NCI-H2171 treated with DMSO at 0.1 percent for 48 hours (cell line): Measurements from ENCODE around the gene COP1.

Experiments used
- DNase-seq: peaks from one replicate; lab custom pipeline; 2025; lab: John Stamatoyannopoulos, UW

Gene COP1

DNA sequence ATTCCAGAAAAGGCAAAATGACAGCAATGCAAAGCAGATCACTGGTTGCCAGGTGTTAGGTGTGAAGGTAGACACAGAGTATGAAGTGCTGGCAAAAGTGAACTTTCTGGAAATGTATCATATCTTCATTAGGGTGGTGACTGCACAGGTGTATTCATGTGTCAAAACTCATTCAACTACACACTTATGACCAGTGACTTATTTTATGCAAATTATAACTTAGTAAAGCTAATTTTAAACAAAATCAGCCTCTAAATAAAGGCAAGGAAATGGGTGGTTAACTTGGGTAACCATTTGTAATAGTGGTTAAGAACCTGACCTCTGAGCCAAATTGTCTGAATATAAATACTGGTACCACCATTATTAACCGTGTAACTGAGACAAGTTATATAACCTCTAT lies 7.4 kb downstream of the COP1 start:
- no peak for DNase-seq

DNA sequence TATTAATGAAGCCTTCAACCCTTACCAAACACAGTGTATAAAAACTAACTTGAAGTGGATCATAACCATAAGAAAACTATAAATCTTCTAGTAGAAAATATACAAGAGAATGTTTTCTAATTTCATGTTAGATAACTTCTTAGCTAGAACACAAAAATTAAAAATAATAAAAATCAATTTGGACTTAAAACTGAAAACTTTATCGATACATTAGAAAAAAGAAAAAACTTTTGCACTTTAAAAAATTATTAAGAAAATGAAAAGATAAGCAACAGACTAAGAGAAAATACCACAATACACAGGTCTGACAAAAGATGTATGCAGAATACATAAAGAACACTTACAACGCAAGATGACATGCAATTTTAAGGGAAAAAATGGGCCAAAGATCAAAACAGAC lies 8.7 kb downstream of the COP1 start:
- no peak for DNase-seq

DNA sequence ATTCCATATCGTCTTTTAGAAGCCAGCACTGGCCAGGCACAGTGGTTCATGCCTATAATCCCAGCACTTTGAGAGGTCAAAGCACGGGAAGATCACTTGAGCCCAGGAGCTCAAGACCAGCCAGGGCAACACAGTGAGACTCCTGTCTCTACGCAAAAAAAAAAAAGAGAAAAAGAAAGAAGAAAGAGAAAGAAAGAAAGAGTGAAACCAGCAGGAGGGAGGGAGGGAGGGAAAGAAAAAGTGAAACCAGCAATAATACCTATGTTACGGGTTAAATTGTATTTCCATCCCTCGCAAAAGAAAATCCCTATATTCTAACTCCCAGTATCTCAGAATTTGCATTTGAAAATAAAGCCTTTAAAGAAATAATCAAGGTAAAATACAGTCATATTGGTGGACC lies 10.4 kb downstream of the COP1 start:
- DNase-seq: no peak

DNA sequence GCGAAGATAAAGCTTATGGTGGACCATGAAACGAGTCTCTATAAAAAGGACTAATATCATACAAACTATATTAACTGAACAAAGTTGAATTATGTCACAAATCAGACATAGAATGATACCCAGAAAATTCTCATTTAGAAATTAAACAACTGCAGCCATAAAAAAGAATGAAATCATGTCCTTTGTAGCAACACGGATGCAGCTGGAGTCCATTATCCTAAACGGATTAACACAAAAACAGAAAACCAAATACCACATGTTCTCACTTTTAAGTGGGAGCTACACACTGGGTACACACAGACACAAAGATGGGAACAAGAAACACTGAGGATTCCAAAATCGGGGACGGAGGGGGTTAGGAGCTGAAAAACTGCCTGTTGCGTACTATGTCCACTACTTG lies 11.5 kb downstream of the COP1 start:
- DNase-seq: no peak

DNA sequence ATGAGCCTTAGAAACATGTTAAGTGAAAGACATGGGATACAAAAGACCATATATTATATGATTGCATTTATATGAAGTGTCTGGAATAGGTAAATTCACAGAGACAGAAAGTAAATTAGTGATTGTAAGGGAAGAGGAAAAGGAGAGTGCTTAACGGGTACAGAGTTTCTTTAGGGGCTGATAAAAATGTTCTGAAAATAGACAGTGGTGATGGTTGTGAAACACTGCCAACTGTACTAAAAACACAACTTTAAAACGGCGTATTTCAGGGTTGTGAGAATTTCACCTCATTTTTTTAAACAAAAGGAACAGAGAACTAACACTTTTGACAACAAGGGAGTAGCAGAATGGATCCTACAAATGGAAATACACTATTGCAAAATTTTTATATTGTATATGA lies 13.4 kb downstream of the COP1 start:
- DNase-seq: no peak

DNA sequence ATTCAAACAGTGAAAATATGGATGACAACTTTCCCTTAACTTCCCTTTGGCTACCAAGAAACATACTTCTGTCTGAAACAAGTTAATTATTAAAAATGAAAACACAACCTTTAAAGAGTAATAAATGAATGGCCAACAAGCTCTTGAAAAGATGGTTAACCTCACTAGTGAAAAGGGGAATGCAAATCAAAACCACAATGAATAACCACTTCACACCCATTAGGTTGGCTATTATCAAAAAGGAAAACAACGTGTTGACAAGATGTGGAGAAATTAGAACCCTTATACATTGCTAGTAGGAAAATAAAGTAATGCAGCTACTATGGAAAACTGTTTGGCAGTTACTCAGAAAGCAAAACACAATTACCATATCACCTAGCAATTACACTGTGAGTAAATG lies 14.1 kb downstream of the COP1 start:
- no peak for DNase-seq

DNA sequence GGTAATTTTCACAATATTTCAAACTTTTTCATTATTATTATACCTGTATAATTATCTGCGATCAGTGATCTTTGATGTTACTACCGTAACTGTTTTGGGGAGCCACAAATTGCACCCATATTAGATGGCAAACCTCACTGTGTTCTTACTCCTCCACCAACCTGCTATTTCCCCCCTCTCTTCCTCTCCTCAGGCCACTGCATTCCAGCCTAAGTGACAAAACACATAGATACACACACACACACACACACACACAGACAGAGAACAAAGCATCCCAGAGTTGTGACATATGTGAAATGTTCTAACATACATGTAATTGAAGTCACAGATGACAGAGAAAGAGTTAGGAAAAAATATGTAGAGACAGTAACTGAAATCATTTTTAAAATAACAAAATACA lies 18.5 kb downstream of the COP1 start:
- no peak for DNase-seq

DNA sequence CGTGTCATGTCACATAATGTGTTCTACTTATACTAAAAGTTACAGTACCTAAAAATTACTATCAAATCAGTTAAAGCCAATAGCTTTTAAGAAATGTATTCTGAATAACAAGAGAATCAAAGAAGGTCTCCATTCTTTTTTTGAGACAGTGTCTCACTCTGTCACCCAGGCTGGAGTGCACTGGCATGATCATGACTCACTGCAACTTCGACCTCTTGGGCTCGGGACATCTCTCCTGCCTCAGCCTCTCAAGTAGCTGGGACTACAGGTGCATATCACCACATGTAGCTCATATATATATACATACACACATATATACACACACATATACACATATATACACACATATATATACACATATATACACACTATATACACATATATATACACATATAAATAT lies 20.1 kb downstream of the COP1 start:
- DNase-seq: no peak

DNA sequence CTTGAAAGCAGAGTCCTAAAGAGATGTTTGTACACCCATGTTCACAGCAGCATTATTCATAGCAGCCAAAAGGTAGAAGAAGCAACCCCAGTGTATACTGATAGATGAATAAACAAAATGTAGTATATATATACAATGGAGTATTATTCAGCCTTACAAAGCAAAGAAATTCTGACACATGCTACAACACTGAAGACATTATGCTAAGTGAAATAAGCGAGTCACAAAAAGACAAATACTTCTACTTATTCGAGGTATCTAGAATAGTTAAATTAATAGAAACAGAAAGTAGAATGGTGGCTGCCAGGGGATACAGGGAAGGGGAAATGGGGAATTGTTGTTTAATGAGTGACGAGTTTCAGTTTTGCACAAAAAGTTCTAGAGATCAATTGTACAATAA lies 23.5 kb downstream of the COP1 start:
- no peak for DNase-seq

DNA sequence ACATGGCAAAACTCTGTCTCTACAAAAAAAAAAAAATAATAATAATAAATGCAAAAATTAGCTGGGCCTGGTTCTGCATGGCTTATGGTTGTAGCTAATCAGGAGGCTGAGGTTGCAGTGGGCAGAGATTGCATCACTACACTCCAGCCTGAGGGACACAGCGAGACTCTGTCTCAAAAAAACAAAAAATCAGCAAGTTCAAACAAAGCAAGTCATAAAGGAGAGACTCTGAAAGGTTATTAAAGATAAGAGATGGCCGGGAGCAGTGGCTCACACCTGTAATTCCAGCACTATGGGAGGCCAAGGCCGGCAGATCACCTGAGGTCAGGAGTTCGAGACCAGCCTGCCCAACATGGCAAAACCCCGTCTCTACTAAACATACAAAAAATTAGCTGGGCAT lies 28.8 kb downstream of the COP1 start:
- no peak for DNase-seq

DNA sequence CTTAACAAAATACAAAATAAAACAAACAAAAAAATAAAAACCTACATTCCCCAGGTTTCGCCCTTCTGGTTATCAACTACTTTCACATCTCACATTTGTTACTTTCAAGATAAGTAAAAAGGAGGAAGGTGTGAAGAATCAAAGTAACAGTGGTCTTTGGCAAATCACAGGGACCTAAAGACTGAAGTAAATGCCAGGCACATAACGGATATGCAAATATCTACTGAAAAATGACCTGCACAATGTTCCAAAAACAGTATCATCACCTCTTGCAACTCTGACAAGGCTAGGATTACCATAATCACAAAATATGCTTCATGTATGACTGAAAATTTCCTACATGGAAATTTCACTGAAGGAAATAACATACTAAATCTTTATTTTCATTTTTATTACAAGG lies 29.3 kb downstream of the COP1 start:
- DNase-seq: no peak

DNA sequence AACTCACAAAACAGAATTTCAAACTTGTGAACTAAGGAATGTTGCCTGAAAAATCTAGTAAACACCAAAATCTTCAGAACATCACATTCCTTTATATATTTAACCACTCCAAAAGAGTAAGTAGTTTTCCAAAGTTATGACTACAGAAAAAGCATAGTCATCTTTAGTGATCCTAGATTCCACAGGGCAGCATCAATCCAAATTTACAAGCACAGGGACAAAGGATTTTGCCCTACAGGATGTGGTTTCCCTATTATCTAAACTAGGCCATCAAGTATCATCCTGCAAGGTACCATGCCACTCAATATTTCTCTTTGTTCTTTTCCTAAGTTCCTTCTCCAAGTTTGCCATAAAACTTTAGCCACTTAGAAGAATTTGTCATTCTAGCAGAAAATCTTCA lies 33.0 kb downstream of the COP1 start:
- no peak for DNase-seq

DNA sequence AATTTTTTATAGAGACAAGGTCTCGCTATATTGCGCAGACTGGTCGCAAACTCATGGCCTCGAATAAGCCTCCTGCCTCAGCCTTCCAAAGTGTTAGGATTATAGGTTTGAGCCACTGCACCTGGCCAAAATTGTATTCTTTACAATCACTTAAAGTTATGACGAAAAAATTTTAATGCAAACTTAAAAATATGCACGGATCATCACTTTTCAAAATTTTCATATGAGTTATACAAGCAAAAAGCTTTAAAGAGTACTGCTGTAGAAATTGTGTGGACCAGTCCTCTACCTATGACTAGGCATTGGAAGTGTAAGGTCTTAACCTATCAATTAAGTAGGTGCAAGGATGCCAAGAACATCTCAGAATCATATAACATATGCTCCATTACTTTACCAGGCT lies 34.9 kb downstream of the COP1 start:
- no peak for DNase-seq

DNA sequence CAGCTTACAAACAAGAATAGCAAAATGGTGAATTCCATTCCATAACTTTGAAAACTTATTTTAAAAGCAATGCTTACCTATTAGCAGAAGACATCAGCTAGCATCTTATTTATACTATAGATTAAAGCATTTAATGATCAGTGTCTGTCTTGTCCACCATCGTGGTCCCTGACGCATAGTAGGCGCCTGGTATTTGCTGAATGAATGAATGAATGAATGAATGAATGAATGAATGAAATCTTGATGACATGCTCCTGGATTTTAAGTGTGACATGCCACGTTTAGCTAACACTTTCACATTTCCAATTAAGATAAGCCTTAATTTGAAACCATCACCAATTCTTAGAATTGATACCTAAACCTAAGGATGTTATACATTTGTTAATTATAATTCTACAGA lies 39.9 kb downstream of the COP1 start:
- no peak for DNase-seq

DNA sequence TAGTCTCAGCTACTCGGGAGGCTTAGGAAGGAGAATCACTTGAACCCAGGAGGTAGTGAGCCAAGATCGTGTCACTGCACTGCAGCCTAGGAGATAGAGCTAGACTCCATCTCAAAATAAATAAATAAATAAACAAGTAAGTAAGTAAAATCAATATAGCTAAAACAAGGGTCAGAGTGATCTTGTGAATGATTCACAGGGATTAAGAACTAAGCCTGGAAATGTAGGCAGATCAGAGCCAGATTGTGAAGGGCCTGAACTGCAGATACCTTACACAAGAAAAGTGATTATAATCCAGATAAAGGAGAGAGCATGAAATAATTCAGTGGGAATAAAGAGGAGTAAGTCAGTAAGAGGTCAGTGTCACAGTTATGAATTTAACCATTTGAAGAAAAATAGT lies 41.5 kb downstream of the COP1 start:
- no peak for DNase-seq

DNA sequence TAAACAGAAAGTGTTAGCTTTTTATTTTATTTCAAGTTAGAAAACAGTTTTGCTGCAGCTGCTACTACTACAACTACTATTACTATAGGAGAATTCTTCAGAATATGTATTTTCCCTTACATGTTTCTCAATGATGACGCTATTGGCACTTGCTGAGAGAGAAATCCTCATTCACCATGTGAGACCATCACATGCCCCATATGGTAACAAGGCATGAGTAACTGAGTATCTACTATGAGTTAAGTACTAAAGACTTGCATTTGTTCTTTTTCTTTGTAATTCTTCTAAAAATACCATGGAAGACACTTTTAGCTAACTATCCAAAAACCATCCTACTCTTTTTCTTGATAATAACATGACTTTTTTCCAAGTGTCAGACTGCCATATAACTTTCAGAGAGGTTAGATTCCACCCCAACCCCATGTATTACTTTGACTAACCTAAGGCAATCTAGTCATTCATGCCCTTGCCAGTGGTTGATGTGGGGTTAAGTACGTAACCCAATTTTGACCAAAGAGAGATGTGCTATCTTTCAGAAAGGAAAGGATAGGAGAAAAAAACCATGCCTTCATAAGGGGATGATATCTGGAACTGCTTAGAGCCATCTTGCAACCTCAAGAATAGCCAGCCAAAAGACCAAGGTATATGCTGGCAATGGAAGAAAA lies 42.9 kb downstream of the COP1 start:
- no peak for DNase-seq

DNA sequence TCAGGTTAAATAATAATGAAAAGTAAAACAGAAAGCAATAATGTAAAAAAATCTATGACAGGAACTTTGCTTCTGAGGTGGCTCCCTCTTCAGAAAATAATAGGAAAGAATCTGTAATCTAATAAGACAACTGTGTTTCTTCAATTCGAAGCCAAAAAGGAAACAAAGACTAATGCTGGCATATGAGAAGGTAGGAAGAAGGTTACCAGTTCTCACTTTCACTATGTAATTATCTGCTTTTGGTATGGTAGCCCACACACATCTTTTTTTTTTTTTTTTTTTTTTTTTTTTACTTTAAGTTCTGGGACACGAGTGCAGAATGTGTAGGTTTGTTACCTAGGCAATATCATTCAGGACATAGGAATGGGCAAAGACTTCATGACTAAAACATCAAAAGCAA lies 47.1 kb downstream of the COP1 start:
- DNase-seq: no peak

DNA sequence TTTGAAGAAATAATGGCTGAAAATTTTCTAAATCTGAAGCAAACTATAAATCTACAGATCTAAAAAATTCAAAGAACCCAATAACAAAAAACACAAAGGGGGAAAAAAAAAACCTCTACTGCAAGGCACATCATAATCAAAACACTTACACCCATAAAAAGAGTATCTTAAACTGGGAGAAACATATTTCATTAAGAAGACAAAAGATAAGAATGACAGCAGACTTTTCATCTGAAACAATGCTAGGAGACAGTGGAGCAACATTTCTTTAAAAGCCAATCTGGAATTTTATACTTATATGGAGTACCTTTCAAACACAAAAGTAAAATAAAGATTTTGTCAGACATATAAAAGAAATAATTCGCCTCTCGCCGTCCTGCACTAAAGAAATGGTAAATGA lies 49.1 kb downstream of the COP1 start:
- DNase-seq: no peak

DNA sequence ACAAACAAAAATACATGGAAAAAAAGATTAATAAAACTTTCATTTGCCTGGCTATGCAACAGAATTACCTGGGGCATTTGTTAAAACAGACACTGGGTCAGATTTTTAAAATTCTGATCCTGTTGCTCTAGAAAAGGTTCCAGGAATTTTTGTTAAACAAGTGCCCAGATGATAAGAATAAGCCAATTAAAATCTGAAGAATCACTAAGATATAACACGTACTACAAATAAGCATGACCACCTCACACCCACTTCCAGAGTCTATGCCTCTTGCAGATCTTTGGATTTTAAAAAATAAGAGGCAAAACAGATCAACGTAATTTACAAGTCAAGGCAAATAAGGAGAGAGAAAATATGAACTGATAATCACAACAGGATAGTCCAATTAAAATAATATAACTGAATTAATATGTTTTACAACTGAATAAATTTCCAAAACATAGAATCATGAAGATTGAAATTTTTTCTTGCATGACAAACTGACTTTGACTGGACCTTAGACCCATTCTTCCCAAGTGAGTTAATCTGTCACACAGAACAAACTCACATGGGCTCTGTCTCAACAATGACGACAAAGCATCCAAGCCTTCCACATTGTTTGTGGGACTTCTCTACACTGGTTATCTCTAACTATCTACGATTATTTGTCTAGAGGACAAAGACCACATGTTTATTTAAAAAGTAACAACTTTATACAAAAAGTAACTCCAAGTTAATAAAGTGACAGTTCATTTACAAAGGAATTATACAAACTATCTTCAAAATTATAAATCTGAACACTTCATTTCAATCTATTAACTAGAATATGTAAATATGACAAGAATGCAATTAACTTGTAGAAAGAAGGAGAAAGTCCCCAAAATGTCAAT lies 56.9 kb downstream of the COP1 start:
- DNase-seq: no peak

DNA sequence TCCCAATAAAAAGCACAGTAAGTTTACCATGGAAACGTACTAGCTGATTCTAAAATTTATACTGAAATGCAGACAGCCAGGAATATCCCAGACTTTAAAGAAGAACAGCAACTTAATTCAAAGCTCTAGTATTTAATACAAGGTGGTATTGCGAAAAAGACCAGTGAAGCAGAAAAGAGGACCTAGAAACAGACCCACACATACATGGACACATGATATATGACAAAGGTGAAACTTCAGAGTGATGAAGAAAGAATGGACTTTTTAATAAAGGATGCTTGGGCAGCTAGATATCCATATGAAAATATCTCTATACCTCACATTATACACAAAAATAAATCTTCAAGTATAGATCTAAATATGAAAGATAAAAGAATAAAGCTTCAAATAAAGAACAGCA lies 62.6 kb downstream of the COP1 start:
- DNase-seq: no peak

DNA sequence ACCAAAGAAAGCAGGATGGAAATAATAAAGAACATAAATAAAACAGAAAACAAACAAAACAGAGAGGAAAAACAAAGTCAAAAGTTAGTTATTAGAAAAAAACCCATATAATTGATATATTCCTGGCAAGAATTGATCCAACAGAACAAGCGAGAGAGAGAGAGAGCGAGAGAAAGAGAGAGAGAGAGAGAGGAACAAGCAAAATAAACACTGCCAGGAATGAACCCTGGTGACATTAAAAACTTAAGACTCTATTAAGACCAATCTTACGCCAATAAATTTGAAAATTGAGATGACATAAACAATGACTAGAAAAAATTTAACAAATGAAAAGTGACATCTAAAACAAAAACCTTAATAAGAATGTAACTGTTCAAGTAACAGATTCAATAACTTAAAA lies 64.1 kb downstream of the COP1 start:
- DNase-seq: no peak

DNA sequence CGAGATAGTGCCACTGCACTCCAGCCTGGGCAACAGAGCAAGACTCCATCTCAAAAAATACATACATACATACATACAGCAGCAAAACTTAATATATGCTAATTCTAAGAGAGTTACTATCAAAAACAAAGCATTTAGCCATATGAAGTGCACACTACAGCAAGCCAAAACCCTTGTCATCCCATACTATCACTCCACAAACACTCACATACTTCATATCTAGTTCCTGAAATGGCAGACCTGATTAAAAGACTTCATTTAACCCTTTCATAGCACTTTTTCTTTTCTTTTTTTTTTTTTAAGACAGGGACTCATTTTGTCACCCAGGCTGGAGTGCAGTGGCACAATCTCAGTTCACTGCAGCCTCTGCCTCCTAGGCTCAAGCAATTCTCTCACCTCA lies 65.6 kb downstream of the COP1 start:
- no peak for DNase-seq

DNA sequence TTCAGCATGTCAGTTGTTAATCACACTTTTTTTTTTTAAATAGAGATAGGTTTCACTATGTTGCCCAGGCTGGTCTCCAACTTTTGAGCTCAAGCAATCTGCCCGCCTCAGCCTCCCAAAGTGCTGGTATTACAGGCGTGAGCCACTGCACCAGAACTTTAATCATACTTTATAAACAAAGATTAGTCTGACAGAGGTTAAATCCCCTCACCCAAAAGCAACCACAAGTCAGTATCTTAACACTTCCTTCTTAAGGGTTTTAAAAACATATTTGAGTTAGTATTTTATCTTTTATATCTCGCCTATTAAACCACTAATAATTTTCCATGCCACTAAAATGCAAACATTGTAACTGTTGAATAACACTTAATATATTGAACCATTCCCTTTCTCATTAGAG lies 70.2 kb downstream of the COP1 start:
- no peak for DNase-seq

DNA sequence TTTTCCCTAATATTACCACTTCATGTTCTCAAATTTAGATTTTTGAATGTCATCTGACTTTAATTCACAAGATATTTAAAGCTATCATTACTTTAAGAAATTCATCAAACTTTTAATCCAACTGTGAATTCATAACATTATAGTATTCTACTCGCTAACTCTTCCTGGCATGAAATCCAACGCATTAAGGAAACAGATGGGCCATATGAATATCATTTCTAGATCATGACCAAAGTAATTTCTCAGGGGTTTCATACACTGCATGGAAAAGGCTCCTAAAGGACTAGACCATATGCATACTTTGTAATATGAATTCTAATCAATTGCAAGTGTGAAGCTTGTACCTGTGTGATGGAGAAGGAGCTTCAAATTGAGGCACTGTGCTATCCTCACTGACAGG lies 72.4 kb downstream of the COP1 start:
- DNase-seq: no peak
